HEK293T (cell line): ENCODE measurements around the gene RNF175.

Source experiments
- CTCF ChIA-PET: fragments of 350-600 bp; formaldehyde crosslinking; extraction: SDS; loops from one replicate; lab custom pipeline; 2021; ENCODE audit warnings: antibody characterized with exemption, inconsistent platforms; lab: Yijun Ruan, JAX
- POLR2A ChIA-PET: fragments of 350-600 bp; formaldehyde crosslinking; extraction: SDS; loops from one replicate; lab custom pipeline; 2020; ENCODE audit warnings: antibody characterized with exemption, inconsistent platforms; lab: Yijun Ruan, JAX
- DNase-seq: peaks from one replicate; pipeline ENCODE4 v3.0.0; 2012; ENCODE audit warnings: mixed read lengths; ENCODE audit errors: extremely low spot score
- ARNT ChIP-seq: fragments of 450-650 bp; IDR thresholded peaks from 2 replicates; pipeline ENCODE4 v1.6.1; 2017; ENCODE audit warnings: mild to moderate bottlenecking
- BHLHE40 ChIP-seq: fragments of 450-650 bp; IDR thresholded peaks from 2 replicates; pipeline ENCODE4 v1.6.1; 2016; ENCODE audit warnings: mild to moderate bottlenecking, moderate library complexity, borderline replicate concordance
- CTBP1 ChIP-seq: fragments of 450-650 bp; IDR thresholded peaks from 2 replicates; pipeline ENCODE4 v1.6.1; 2016; ENCODE audit warnings: borderline replicate concordance
- ELF4 ChIP-seq: fragments of 450-650 bp; IDR thresholded peaks from 2 replicates; pipeline ENCODE4 v1.6.1; 2017; ENCODE audit warnings: antibody characterized with exemption
- FOXA1 ChIP-seq: fragments of 450-650 bp; IDR thresholded peaks from 2 replicates; pipeline ENCODE4 v1.6.1; 2016; ENCODE audit warnings: mild to moderate bottlenecking
- FOXK2 ChIP-seq: fragments of 450-650 bp; IDR thresholded peaks from 2 replicates; pipeline ENCODE4 v1.6.1; 2016; ENCODE audit warnings: mild to moderate bottlenecking
- FOXM1 ChIP-seq: fragments of 450-650 bp; IDR thresholded peaks from 2 replicates; pipeline ENCODE4 v1.6.1; 2017; ENCODE audit warnings: mild to moderate bottlenecking, borderline replicate concordance
- HDGF ChIP-seq: fragments of 450-650 bp; IDR thresholded peaks from 2 replicates; pipeline ENCODE4 v1.6.1; 2017; ENCODE audit warnings: antibody characterized with exemption, borderline replicate concordance
- L3MBTL2 ChIP-seq: fragments of 450-650 bp; conservative IDR thresholded peaks from 2 replicates; pipeline ENCODE4 v1.6.1; 2016; ENCODE audit warnings: mild to moderate bottlenecking
- LEF1 ChIP-seq: fragments of 450-650 bp; IDR thresholded peaks from 2 replicates; pipeline ENCODE4 v1.6.1; 2017; ENCODE audit warnings: mild to moderate bottlenecking, borderline replicate concordance
- NFRKB ChIP-seq: fragments of 450-650 bp; IDR thresholded peaks from 2 replicates; pipeline ENCODE4 v1.6.1; 2016; ENCODE audit warnings: mild to moderate bottlenecking, moderate library complexity
- PKNOX1 ChIP-seq: fragments of 450-650 bp; IDR thresholded peaks from 2 replicates; pipeline ENCODE4 v1.6.1; 2016
- SP1 ChIP-seq: fragments of 450-650 bp; IDR thresholded peaks from 2 replicates; pipeline ENCODE4 v1.6.1; 2017
- SUZ12 ChIP-seq: fragments of 450-650 bp; IDR thresholded peaks from 2 replicates; pipeline ENCODE4 v1.6.1; 2016; ENCODE audit warnings: mild to moderate bottlenecking
- TARDBP ChIP-seq: fragments of 450-650 bp; IDR thresholded peaks from 2 replicates; pipeline ENCODE4 v1.6.1; 2016
- ZNF384 ChIP-seq: fragments of 450-650 bp; IDR thresholded peaks from 2 replicates; pipeline ENCODE4 v1.6.1; 2016

The RNF175 gene

GRCh38 chr4:153798901-153799693 is 39.3 kb upstream of the RNF175 start:
- CTCF ChIA-PET: interaction anchor here (0.8 to 2.2 kb wide), 2 partner anchors 13 to 17 kb away, joined by 4 to 5 read pairs; no protein-coding TSS in a partner anchor
- POLR2A ChIA-PET: no interaction called here
- DNase-seq: no peak
- TF ChIP-seq CTBP1 (no peak), SUZ12 (no peak), FOXM1 (no peak), FOXK2 (no peak), L3MBTL2 (no peak), SP1 (no peak), TARDBP (no peak), BHLHE40 (no peak), ZNF384 (no peak), FOXA1 (no peak), HDGF (no peak), PKNOX1 (no peak), ARNT (no peak), LEF1 (no peak), ELF4 (no peak)

DNA sequence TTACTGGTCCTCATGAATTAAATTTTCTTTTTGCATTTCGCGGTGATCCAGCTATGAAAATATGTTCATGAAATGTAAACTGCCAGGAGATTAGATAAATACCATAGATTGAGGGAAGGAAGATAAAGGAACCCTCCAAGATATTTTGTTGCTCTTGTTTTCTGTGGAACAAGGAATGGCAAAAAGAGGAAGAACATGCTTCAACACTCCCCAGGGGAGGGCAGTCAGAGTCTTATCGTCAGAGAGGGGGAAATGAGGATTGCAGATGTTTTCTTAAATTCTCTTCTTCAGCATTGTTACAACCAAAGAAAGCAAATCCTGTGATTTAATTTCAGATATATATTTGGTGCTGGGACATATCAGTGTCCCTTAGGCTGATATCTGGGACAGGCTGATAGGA is 38.6 kb upstream of the RNF175 start:
- ChIA-PET POLR2A (no interaction called here), CTCF (no interaction called here)
- TF ChIP-seq HDGF: no peak
- no peak for TF ChIP-seq NFRKB
- TF ChIP-seq FOXA1: no peak
- no peak for TF ChIP-seq TARDBP
- TF ChIP-seq PKNOX1: no peak
- no peak for TF ChIP-seq FOXK2
- no peak for TF ChIP-seq CTBP1
- TF ChIP-seq ZNF384: no peak
- TF ChIP-seq SP1: no peak
- TF ChIP-seq ELF4: no peak
- no peak for TF ChIP-seq FOXM1
- TF ChIP-seq BHLHE40: no peak
- no peak for TF ChIP-seq L3MBTL2
- no peak for TF ChIP-seq ARNT
- TF ChIP-seq LEF1: no peak
- TF ChIP-seq SUZ12: no peak
- no peak for DNase-seq

- ChIA-PET POLR2A (no interaction called here), CTCF (interaction anchor here (0.6 kb wide), 1 partner anchor 10 kb away, joined by 5 read pairs; no protein-coding TSS in a partner anchor)
- DNase-seq: peak; percentile 34
- TF ChIP-seq ZNF384 (no peak), HDGF (no peak), LEF1 (no peak), TARDBP (no peak), BHLHE40 (no peak), PKNOX1 (peak; percentile 86), SP1 (no peak), L3MBTL2 (no peak), NFRKB (no peak), CTBP1 (peak; percentile 41; the same call in 1 of the 2 replicates), FOXK2 (no peak), ELF4 (no peak), ARNT (0 out of 2 replicates have a peak, but pooled peaks have one; percentile 30), FOXA1 (peak; percentile 77), SUZ12 (no peak), FOXM1 (no peak)
These were observed 34.2 kb upstream of the RNF175 start for GRCh38 chr4:153794006-153794405.

- ChIA-PET POLR2A (no interaction called here), CTCF (interaction anchor here (1.0 kb wide), 1 partner anchor 11 kb away, joined by 3 read pairs; no protein-coding TSS in a partner anchor)
- no peak for DNase-seq
- no peak for TF ChIP-seq PKNOX1
- no peak for TF ChIP-seq FOXM1
- no peak for TF ChIP-seq FOXK2
- no peak for TF ChIP-seq LEF1
- no peak for TF ChIP-seq ARNT
- TF ChIP-seq ELF4: no peak
- TF ChIP-seq ZNF384: no peak
- TF ChIP-seq SUZ12: no peak
- TF ChIP-seq SP1: no peak
- TF ChIP-seq CTBP1: no peak
- no peak for TF ChIP-seq HDGF
These were observed 32.9 kb upstream of the RNF175 start for GRCh38 chr4:153792618-153793247.
